ENCODE data around the gene BMP3.

Gene BMP3

DNA sequence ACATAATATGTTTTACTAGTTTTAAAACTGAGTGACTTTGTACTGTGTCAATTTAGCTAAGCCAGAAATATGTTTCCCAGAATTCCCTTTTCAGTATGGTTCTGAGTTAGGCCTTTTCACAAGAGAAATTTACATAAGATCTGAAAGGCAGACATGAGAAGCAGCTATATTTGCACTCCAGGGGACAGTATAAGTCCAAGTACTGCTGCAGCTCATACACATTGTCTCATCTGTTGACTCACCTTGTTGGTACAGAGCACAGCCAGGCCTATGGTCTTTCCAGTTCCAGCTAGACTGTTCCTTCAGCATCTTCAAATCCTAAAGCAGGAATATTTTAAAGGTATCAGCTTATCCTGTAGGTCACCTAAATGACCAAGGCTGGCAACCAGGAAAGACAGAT is 53.5 kb downstream of the BMP3 start:
- DNase-seq (ENCODE audit: low spot score), result no peak
- TF ChIP-seq, protein P1, sequence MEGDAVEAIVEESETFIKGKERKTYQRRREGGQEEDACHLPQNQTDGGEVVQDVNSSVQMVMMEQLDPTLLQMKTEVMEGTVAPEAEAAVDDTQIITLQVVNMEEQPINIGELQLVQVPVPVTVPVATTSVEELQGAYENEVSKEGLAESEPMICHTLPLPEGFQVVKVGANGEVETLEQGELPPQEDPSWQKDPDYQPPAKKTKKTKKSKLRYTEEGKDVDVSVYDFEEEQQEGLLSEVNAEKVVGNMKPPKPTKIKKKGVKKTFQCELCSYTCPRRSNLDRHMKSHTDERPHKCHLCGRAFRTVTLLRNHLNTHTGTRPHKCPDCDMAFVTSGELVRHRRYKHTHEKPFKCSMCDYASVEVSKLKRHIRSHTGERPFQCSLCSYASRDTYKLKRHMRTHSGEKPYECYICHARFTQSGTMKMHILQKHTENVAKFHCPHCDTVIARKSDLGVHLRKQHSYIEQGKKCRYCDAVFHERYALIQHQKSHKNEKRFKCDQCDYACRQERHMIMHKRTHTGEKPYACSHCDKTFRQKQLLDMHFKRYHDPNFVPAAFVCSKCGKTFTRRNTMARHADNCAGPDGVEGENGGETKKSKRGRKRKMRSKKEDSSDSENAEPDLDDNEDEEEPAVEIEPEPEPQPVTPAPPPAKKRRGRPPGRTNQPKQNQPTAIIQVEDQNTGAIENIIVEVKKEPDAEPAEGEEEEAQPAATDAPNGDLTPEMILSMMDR (IDR thresholded peaks at IDR 0.05; ENCODE audit: extremely low read depth, insufficient read depth, missing control alignments), result no peak
- in situ Hi-C loops (cut with MboI; ENCODE audit: low pct_unique_long_range_greater_than_20kb, low sequenced_read_pairs, unreplicated experiment), result no loop called here

DNA sequence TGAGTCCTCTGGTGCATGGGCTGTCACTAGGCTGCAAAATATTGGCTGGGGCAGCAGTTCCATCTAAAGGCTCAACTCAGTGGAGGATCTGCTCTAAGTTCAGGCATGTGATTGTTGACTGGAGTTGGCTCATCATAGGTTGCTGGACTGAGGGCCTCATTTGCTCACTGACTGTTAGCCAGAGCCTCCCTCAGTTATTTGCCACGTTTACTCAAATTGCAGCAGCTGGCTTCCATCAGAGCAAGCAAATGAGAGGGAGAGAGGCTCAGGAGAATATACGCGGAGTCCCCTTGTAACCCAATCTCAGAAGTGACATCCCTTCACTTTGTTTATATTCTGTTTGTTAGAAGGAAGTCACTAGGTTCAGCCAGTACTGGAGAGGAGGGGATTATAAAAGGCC is 54.1 kb downstream of the BMP3 start:
- in situ Hi-C loops (cut with MboI; ENCODE audit: low pct_unique_long_range_greater_than_20kb, low sequenced_read_pairs, unreplicated experiment), result no loop called here
- TF ChIP-seq, protein P1 (IDR thresholded peaks at IDR 0.05; ENCODE audit: extremely low read depth, insufficient read depth, missing control alignments), result no peak
- no peak for DNase-seq (ENCODE audit: low spot score)

DNA sequence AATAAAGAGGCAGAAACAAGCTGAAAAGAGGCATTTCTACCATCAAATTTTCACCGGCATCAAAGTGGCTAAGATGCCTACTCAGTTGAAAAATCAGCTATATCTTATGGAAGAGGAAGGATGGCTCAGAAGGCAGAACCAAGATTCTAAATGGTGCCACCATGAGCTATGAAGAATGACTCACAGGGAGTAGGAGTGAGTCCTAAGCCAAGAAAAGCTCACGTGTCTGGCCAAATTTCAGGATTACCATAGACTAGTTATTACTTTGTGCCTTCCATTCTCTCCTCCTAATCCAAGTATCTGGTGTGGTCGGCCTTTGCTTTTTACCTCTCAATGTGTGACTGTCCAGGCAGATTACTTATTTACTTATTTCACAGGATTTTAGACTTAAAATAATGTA is 54.8 kb downstream of the BMP3 start:
- DNase-seq (ENCODE audit: low spot score), result no peak
- TF ChIP-seq, protein P1 (IDR thresholded peaks at IDR 0.05; ENCODE audit: extremely low read depth, insufficient read depth, missing control alignments), result no peak
- in situ Hi-C loops (cut with MboI; ENCODE audit: low pct_unique_long_range_greater_than_20kb, low sequenced_read_pairs, unreplicated experiment), result no loop called here

DNA sequence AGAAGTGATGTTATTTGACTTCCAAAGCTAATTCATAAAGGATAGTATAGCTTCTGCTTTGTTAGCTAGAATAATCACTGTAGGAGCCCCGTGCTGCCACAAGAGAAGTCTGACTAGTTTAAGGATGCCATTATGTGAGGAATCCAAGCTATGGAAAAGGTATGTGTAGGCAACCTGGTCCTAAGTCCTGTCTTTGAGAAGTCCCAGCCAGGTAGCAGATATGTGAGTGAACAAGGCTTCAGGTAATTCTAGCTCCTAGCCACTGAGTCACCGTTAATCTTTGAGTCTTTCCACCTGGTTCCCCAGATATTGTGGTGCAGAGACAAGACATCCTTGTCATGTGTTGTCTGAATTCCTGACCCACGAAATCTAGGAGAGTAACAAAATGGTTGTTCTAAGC is 55.5 kb downstream of the BMP3 start:
- DNase-seq (ENCODE audit: low spot score), result no peak
- TF ChIP-seq, protein P1 (IDR thresholded peaks at IDR 0.05; ENCODE audit: extremely low read depth, insufficient read depth, missing control alignments), result no peak
- in situ Hi-C loops (cut with MboI; ENCODE audit: low pct_unique_long_range_greater_than_20kb, low sequenced_read_pairs, unreplicated experiment), result no loop called here

DNA sequence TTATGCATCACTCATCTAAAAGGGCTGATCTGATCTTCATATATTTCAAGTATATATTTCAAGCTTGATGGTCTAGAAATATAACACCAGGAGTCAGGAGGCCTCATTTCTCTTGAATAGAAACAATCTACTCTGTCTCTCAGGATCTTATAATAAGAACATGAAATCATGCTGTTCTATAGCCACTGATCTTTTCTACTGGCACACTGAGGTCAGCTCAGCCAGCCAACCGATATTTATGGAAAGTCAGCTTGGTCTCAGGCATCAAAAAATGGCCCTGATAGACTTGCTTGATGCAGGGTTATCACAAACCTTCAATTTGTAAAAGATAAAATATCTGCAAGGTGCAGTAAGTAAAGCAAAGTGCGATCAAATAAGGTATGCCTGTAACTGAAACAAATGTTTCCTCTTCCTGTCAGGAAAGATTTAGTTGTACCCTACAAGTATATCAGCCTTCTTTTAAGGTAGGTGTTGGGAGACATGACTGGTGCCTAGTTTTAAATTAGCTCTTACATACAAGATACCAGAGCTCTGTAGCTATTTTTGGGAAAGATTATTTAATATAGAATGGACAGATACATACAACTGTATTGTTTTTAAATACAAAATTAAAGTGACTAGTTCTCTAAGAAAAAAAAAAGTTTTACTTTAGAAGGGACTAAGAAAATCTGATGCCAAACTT is 63.4 kb downstream of the BMP3 start:
- no peak for DNase-seq (ENCODE audit: low spot score)
- TF ChIP-seq, protein P1 (IDR thresholded peaks at IDR 0.05; ENCODE audit: extremely low read depth, insufficient read depth, missing control alignments), result no peak
- in situ Hi-C loops (cut with MboI; ENCODE audit: low pct_unique_long_range_greater_than_20kb, low sequenced_read_pairs, unreplicated experiment), result no loop called here

DNA sequence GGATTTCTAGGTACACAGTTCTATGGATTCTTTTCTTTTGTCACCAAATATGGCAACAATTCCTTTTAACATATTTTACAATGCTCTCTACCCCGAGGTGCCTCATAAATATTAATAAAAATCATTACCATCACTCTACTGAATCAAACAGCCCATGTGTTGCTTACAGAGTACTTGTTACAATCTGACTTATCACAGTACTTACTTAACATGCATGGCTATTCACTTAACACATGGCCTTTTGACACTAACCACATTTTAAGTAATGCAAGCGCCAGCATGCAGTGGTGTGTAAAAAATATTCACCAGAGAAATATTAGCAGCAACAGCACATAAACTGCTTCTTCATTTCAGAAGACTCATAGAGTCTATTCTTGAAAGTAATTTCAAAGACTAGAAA is 64.9 kb downstream of the BMP3 start:
- no peak for DNase-seq (ENCODE audit: low spot score)
- TF ChIP-seq, protein P1 (IDR thresholded peaks at IDR 0.05; ENCODE audit: extremely low read depth, insufficient read depth, missing control alignments), result no peak
- in situ Hi-C loops (cut with MboI; ENCODE audit: low pct_unique_long_range_greater_than_20kb, low sequenced_read_pairs, unreplicated experiment), result no loop called here

All from GM13977 (cell line).